DND-41 (cell line): ENCODE results near the gene BCKDHB.

Experiments
- ATAC-seq: fragments of 200-7000 bp; cut with Tn5 transposase; 3 replicates; pipeline ENCODE4 v1.9.1; 2021; ENCODE audit warnings: low read depth; ENCODE audit not compliant: insufficient read depth
- DNase-seq: peaks from one replicate; pipeline ENCODE4 v3.0.0-alpha.2; 2020
- H2AFZ ChIP-seq: 2 replicates; pipeline ENCODE4 v1.6.0; 2012; ENCODE audit warnings: low read depth, low read length
- H3K27ac ChIP-seq: 2 replicates; pipeline ENCODE4 v1.5.1; 2012; ENCODE audit warnings: low read length, inconsistent platforms
- H3K27me3 ChIP-seq: fragments of 200-600 bp; sonication (generic); 2 replicates; pipeline ENCODE4 v1.6.0; 2012; ENCODE audit warnings: low read length, mild to moderate bottlenecking, inconsistent platforms; ENCODE audit not compliant: insufficient read depth, poor library complexity
- H3K36me3 ChIP-seq: 2 replicates; pipeline ENCODE4 v1.5.1; 2012; ENCODE audit warnings: low read length, inconsistent platforms; ENCODE audit not compliant: insufficient read depth
- H3K4me1 ChIP-seq: 2 replicates; pipeline ENCODE4 v1.5.1; 2012; ENCODE audit warnings: mild to moderate bottlenecking, low read length; ENCODE audit not compliant: insufficient read depth
- H3K4me2 ChIP-seq: 2 replicates; pipeline ENCODE4 v1.6.0; 2012; ENCODE audit warnings: mild to moderate bottlenecking, moderate library complexity, low read length, inconsistent platforms; ENCODE audit not compliant: insufficient read depth
- H3K4me3 ChIP-seq, 2 experiments: fragments of 200-600 bp in 1 of 2; shearing (Covaris generic) in 1 of 2; 2 replicates each; pipeline ENCODE4 v1.5.1; 2012 to 2016; ENCODE audit warnings: inconsistent platforms in 2 of 2, low read length in 2 of 2, mild to moderate bottlenecking in 2 of 2, low read depth in 1 of 2, moderate library complexity in 1 of 2
- H3K79me2 ChIP-seq: 2 replicates; pipeline ENCODE4 v1.6.0; 2012; ENCODE audit warnings: low read length, inconsistent platforms; ENCODE audit not compliant: insufficient read depth
- H3K9ac ChIP-seq: 2 replicates; pipeline ENCODE4 v1.6.0; 2012; ENCODE audit warnings: low read depth, mild to moderate bottlenecking, inconsistent platforms, low read length, moderate library complexity
- H3K9me3 ChIP-seq: 2 replicates; pipeline ENCODE4 v1.5.1; 2012; ENCODE audit warnings: low read length, moderate library complexity, mild to moderate bottlenecking, inconsistent platforms; ENCODE audit not compliant: insufficient read depth, severe bottlenecking
- H4K20me1 ChIP-seq: 2 replicates; pipeline ENCODE4 v1.6.0; 2012; ENCODE audit warnings: low read length; ENCODE audit not compliant: insufficient read depth
- CTCF ChIP-seq: IDR thresholded peaks from 2 replicates; pipeline ENCODE4 v1.5.1; 2012; ENCODE audit warnings: borderline replicate concordance, low read length, moderate library complexity, mild to moderate bottlenecking; ENCODE audit not compliant: poor library complexity, severe bottlenecking; ENCODE audit errors: extremely low read depth
- EZH2 ChIP-seq: IDR thresholded peaks from 3 replicates; pipeline ENCODE4 v1.6.1; 2012; ENCODE audit warnings: borderline replicate concordance, low read depth, mild to moderate bottlenecking, moderate library complexity, low read length, inconsistent platforms; ENCODE audit not compliant: severe bottlenecking

Gene BCKDHB

GRCh38 chr6:80348263-80348662 is 241.8 kb downstream of the BCKDHB start:
- H2AFZ ChIP-seq, result no peak overlapping the region
- no peaks in the 10 kb centered on the region for H3K27me3 ChIP-seq
- H3K4me1 ChIP-seq, result no peaks in the 10 kb centered on the region
- H3K4me3 ChIP-seq, result no peak overlapping the region
- H3K9ac ChIP-seq, result no peak overlapping the region
- H3K27ac ChIP-seq, result no peak overlapping the region
- no peak overlapping the region for H3K4me2 ChIP-seq
- ATAC-seq (0 out of 3 replicates have a peak, but pooled peaks have one; percentile 24), DNase-seq (no peak)
- H3K79me2 ChIP-seq, result no peaks in the 10 kb centered on the region
- no peaks in the 10 kb centered on the region for H3K36me3 ChIP-seq
- H4K20me1 ChIP-seq, result no peaks in the 10 kb centered on the region
- H3K9me3 ChIP-seq, result no peaks in the 10 kb centered on the region
- TF ChIP-seq CTCF (no peak), EZH2 (no peak)

GRCh38 chr6:80356000-80356399 is 249.5 kb downstream of the BCKDHB start:
- Histone ChIP-seq H3K27ac (no peak overlapping the region), H2AFZ (no peak overlapping the region), H3K9me3 (no peaks in the 10 kb centered on the region), H3K36me3 (0 out of 2 replicates have a peak, but pooled peaks cover 2% of the 10 kb centered on the region), H3K27me3 (no peaks in the 10 kb centered on the region), H3K9ac (no peak overlapping the region), H3K79me2 (no peaks in the 10 kb centered on the region), H3K4me2 (no peak overlapping the region), H3K4me1 (no peaks in the 10 kb centered on the region), H3K4me3 (no peak overlapping the region), H4K20me1 (no peaks in the 10 kb centered on the region)
- ATAC-seq (no peak), DNase-seq (no peak)
- no peak for TF ChIP-seq CTCF
- no peak for TF ChIP-seq EZH2

GRCh38 chr6:80356545-80356944 is 250.1 kb downstream of the BCKDHB start:
- TF ChIP-seq EZH2, result no peak
- no peak for TF ChIP-seq CTCF
- no peak overlapping the region for H3K27ac ChIP-seq
- ATAC-seq (no peak), DNase-seq (no peak)
- H3K79me2 ChIP-seq, result no peaks in the 10 kb centered on the region
- H2AFZ ChIP-seq, result no peak overlapping the region
- no peaks in the 10 kb centered on the region for H3K27me3 ChIP-seq
- H3K9me3 ChIP-seq, result no peaks in the 10 kb centered on the region
- 0 out of 2 replicates have a peak, but pooled peaks cover 2% of the 10 kb centered on the region for H3K36me3 ChIP-seq
- no peak overlapping the region for H3K9ac ChIP-seq
- H3K4me3 ChIP-seq, result no peak overlapping the region
- H3K4me1 ChIP-seq, result no peaks in the 10 kb centered on the region
- H4K20me1 ChIP-seq, result no peaks in the 10 kb centered on the region
- H3K4me2 ChIP-seq, result no peak overlapping the region

GRCh38 chr6:80357081-80357480 is 250.6 kb downstream of the BCKDHB start:
- Histone ChIP-seq H3K36me3 (0 out of 2 replicates have a peak, but pooled peaks cover 2% of the 10 kb centered on the region), H3K79me2 (no peaks in the 10 kb centered on the region), H3K4me2 (no peak overlapping the region), H3K27ac (no peak overlapping the region), H3K9me3 (no peaks in the 10 kb centered on the region), H2AFZ (no peak overlapping the region), H4K20me1 (no peaks in the 10 kb centered on the region), H3K4me1 (no peaks in the 10 kb centered on the region), H3K27me3 (no peaks in the 10 kb centered on the region), H3K4me3 (no peak overlapping the region), H3K9ac (no peak overlapping the region)
- ATAC-seq (no peak), DNase-seq (no peak)
- TF ChIP-seq EZH2 (no peak), CTCF (no peak)
